ENCODE results near the gene GPRC5D. TPM values are rescaled to one million over a fixed set of nuclear protein-coding genes. Genes with fewer than 3 reads are reported as not detected.

GPRC5D gene
- polyA plus RNA-seq, 1 donor from 2014 or later = 1.4 TPM

GRCh38 chr12:12987421-12987820, 35.5 kb upstream of the GPRC5D start:
- H3K36me3 Mint-ChIP-seq = peaks cover 9% of the 10 kb centered on the region
- H3K4me3 Mint-ChIP-seq = no peak overlapping the region
- no peaks in the 10 kb centered on the region for H3K27me3 Mint-ChIP-seq
- no peaks in the 10 kb centered on the region for H3K9me3 Mint-ChIP-seq
- H3K4me1 Mint-ChIP-seq = peaks cover 0 to 5% (median 4%) of the 10 kb centered on the region in 3 donors
- no peak overlapping the region for H3K27ac Mint-ChIP-seq

GRCh38 chr12:12986775-12987331, 34.9 kb upstream of the GPRC5D start:
- Mint-ChIP-seq H3K27ac (no peak overlapping the region), H3K36me3 (peaks cover 9% of the 10 kb centered on the region), H3K4me1 (peaks cover 0 to 5% (median 4%) of the 10 kb centered on the region in 3 donors), H3K9me3 (no peaks in the 10 kb centered on the region), H3K4me3 (no peak overlapping the region), H3K27me3 (no peaks in the 10 kb centered on the region)

GRCh38 chr12:12985817-12986408, 33.9 kb upstream of the GPRC5D start:
- no peaks in the 10 kb centered on the region for H3K27me3 Mint-ChIP-seq
- no peaks in the 10 kb centered on the region for H3K9me3 Mint-ChIP-seq
- peaks cover 8% of the 10 kb centered on the region for H3K36me3 Mint-ChIP-seq
- H3K4me1 Mint-ChIP-seq = peaks cover 0 to 2% (median 2%) of the 10 kb centered on the region in 3 donors
- no peak overlapping the region for H3K27ac Mint-ChIP-seq
- H3K4me3 Mint-ChIP-seq = no peak overlapping the region

GRCh38 chr12:12984149-12984548, 32.2 kb upstream of the GPRC5D start:
- Mint-ChIP-seq H3K9me3 (no peaks in the 10 kb centered on the region), H3K36me3 (peaks cover 6% of the 10 kb centered on the region), H3K27ac (no peak overlapping the region)

GRCh38 chr12:12983420-12984035, 31.6 kb upstream of the GPRC5D start:
- no peaks in the 10 kb centered on the region for H3K27me3 Mint-ChIP-seq
- H3K27ac Mint-ChIP-seq = no peak overlapping the region
- H3K36me3 Mint-ChIP-seq = peaks cover 6% of the 10 kb centered on the region
- peaks cover 0 to 2% (median 0%) of the 10 kb centered on the region in 3 donors for H3K4me1 Mint-ChIP-seq
- no peak overlapping the region for H3K4me3 Mint-ChIP-seq
- H3K9me3 Mint-ChIP-seq = no peaks in the 10 kb centered on the region

More at GRCh38 chr12:12984149-12984548, 32.2 kb upstream of the GPRC5D start:
- peaks cover 0 to 2% (median 0%) of the 10 kb centered on the region in 3 donors for H3K4me1 Mint-ChIP-seq
- H3K27me3 Mint-ChIP-seq = no peaks in the 10 kb centered on the region
- H3K4me3 Mint-ChIP-seq = no peak overlapping the region

- no peak overlapping the region for H3K4me3 Mint-ChIP-seq
- peaks cover 3% of the 10 kb centered on the region for H3K36me3 Mint-ChIP-seq
- H3K27ac Mint-ChIP-seq = no peak overlapping the region
- H3K4me1 Mint-ChIP-seq = peaks cover 0 to 2% (median 2%) of the 10 kb centered on the region in 3 donors
- H3K27me3 Mint-ChIP-seq = no peaks in the 10 kb centered on the region
- H3K9me3 Mint-ChIP-seq = no peaks in the 10 kb centered on the region
These were observed 30.4 kb upstream of the GPRC5D start for GRCh38 chr12:12982331-12982730.

- Mint-ChIP-seq H3K4me3 (no peak overlapping the region), H3K27me3 (no peaks in the 10 kb centered on the region), H3K27ac (no peak overlapping the region), H3K36me3 (peaks cover 1% of the 10 kb centered on the region), H3K9me3 (no peaks in the 10 kb centered on the region), H3K4me1 (peaks cover 0 to 2% (median 2%) of the 10 kb centered on the region in 3 donors)
These were observed 27.8 kb upstream of the GPRC5D start for GRCh38 chr12:12979731-12980259.

GRCh38 chr12:12979126-12979525, 27.2 kb upstream of the GPRC5D start:
- no peak overlapping the region for H3K4me3 Mint-ChIP-seq
- no peak overlapping the region for H3K27ac Mint-ChIP-seq
- peaks cover 0 to 2% (median 2%) of the 10 kb centered on the region in 3 donors for H3K4me1 Mint-ChIP-seq
- H3K9me3 Mint-ChIP-seq = peaks cover 0 to 3% (median 0%) of the 10 kb centered on the region in 3 donors
- peaks cover 7% of the 10 kb centered on the region for H3K36me3 Mint-ChIP-seq
- H3K27me3 Mint-ChIP-seq = no peaks in the 10 kb centered on the region

GRCh38 chr12:12977231-12977630, 25.3 kb upstream of the GPRC5D start:
- no peaks in the 10 kb centered on the region for H3K27me3 Mint-ChIP-seq
- H3K4me3 Mint-ChIP-seq = no peak overlapping the region
- no peak overlapping the region for H3K27ac Mint-ChIP-seq
- H3K4me1 Mint-ChIP-seq = peaks cover 0 to 2% (median 0%) of the 10 kb centered on the region in 3 donors
- peaks cover 11% of the 10 kb centered on the region for H3K36me3 Mint-ChIP-seq
- peaks cover 7 to 14% (median 8%) of the 10 kb centered on the region in 3 donors for H3K9me3 Mint-ChIP-seq

- Mint-ChIP-seq H3K4me1 (peaks cover 0 to 2% (median 0%) of the 10 kb centered on the region in 3 donors), H3K27ac (no peak overlapping the region), H3K36me3 (peaks cover 14% of the 10 kb centered on the region), H3K27me3 (no peaks in the 10 kb centered on the region), H3K4me3 (no peak overlapping the region), H3K9me3 (peaks cover 10 to 16% (median 12%) of the 10 kb centered on the region in 3 donors)
These were observed 24.4 kb upstream of the GPRC5D start for GRCh38 chr12:12976366-12976765.

- peaks cover 0 to 2% (median 0%) of the 10 kb centered on the region in 3 donors for H3K4me1 Mint-ChIP-seq
- no peak overlapping the region for H3K4me3 Mint-ChIP-seq
- H3K27ac Mint-ChIP-seq = no peak overlapping the region
- no peaks in the 10 kb centered on the region for H3K27me3 Mint-ChIP-seq
- H3K36me3 Mint-ChIP-seq = peaks cover 16% of the 10 kb centered on the region
- peaks cover 11 to 16% (median 12%) of the 10 kb centered on the region in 3 donors for H3K9me3 Mint-ChIP-seq
These were observed 23.5 kb upstream of the GPRC5D start for GRCh38 chr12:12975322-12976077.

GRCh38 chr12:12974211-12974610, 22.2 kb upstream of the GPRC5D start:
- H3K4me3 Mint-ChIP-seq = no peak overlapping the region
- H3K9me3 Mint-ChIP-seq = peaks cover 11 to 16% (median 12%) of the 10 kb centered on the region in 3 donors
- H3K36me3 Mint-ChIP-seq = peaks cover 16% of the 10 kb centered on the region
- H3K27ac Mint-ChIP-seq = no peak overlapping the region
- no peaks in the 10 kb centered on the region for H3K27me3 Mint-ChIP-seq
- peaks cover 0 to 2% (median 0%) of the 10 kb centered on the region in 3 donors for H3K4me1 Mint-ChIP-seq

- Mint-ChIP-seq H3K27me3 (no peaks in the 10 kb centered on the region), H3K36me3 (peaks cover 19% of the 10 kb centered on the region), H3K27ac (no peak overlapping the region), H3K4me1 (peaks cover 0 to 2% (median 0%) of the 10 kb centered on the region in 3 donors), H3K9me3 (peaks cover 11 to 16% (median 12%) of the 10 kb centered on the region in 3 donors), H3K4me3 (peak overlapping the region in 1 of 4 donors; percentile 23)
These were observed 21.0 kb upstream of the GPRC5D start for GRCh38 chr12:12973019-12973418.

- Mint-ChIP-seq H3K4me3 (no peak overlapping the region), H3K27me3 (peaks cover 3% of the 10 kb centered on the region), H3K36me3 (peaks cover 3% of the 10 kb centered on the region), H3K27ac (no peak overlapping the region), H3K9me3 (no peaks in the 10 kb centered on the region), H3K4me1 (no peaks in the 10 kb centered on the region)
These were observed 13.9 kb upstream of the GPRC5D start for GRCh38 chr12:12965836-12966235.

- no peaks in the 10 kb centered on the region for H3K4me1 Mint-ChIP-seq
- no peak overlapping the region for H3K4me3 Mint-ChIP-seq
- peaks cover 3% of the 10 kb centered on the region for H3K36me3 Mint-ChIP-seq
- no peaks in the 10 kb centered on the region for H3K9me3 Mint-ChIP-seq
- H3K27me3 Mint-ChIP-seq = peaks cover 4% of the 10 kb centered on the region
- no peak overlapping the region for H3K27ac Mint-ChIP-seq
These were observed 12.3 kb upstream of the GPRC5D start for GRCh38 chr12:12964255-12964654.

All from IgD-negative memory B cell (primary cell).